ENCODE data around the gene CACYBP. TPM values are rescaled to one million over a fixed set of nuclear protein-coding genes. Genes with fewer than 3 reads are reported as not detected.

CACYBP gene
- total and polyA plus RNA-seq, 2 of the 13 experiments (the other 11 are each of a cell fraction or from before 2014, with no cell fraction given), result 18.4 to 183 TPM

GRCh38 chr1:175037416-175037815 lies 37.7 kb downstream of the CACYBP start (continued):
- no peak for TF ChIP-seq ZNF646 (CRISPR knock-in tag; IDR thresholded peaks at IDR 0.05)
- no peak for TF ChIP-seq ZNF788 (CRISPR knock-in tag; IDR thresholded peaks at IDR 0.05; ENCODE audit: borderline replicate concordance)
- TF ChIP-seq CAMTA2 (CRISPR knock-in tag; IDR thresholded peaks at IDR 0.05; ENCODE audit: borderline replicate concordance), result no peak
- no peak for TF ChIP-seq SIX1 (CRISPR knock-in tag; IDR thresholded peaks at IDR 0.05; ENCODE audit: borderline replicate concordance)
- TF ChIP-seq EP300 (IDR thresholded peaks at IDR 0.05; ENCODE audit: low read depth in 2 of 2, low read length in 2 of 2), result no peak
- TF ChIP-seq EP300 (CRISPR knock-in tag; IDR thresholded peaks at IDR 0.05; ENCODE audit: borderline replicate concordance), result no peak

- ChIA-PET POLR2A (no interaction called here), CTCF (ENCODE audit: low intra/inter-chr PET ratio, low total read pairs) (no interaction called here)
- H3K36me3 ChIP-seq (replicated peaks in 1 of 2; ENCODE audit: control insufficient read depth in 1 of 2, insufficient read depth in 2 of 2, low read length in 2 of 2), result no peaks in the 10 kb centered on the region
- ATAC-seq (peak; percentile 75), DNase-seq (ENCODE audit: low spot score) (peak; percentile 20), FAIRE-seq (no peak)
- peaks cover 14% of the 10 kb centered on the region for H3K4me1 ChIP-seq (ENCODE audit: insufficient read depth, low read length)
- no peaks in the 10 kb centered on the region for H3K27me3 ChIP-seq (ENCODE audit: control insufficient read depth in 1 of 2, insufficient read depth in 2 of 2, low read length in 2 of 2)
- intact Hi-C loops (cut with micrococcal nuclease; ENCODE audit: unreplicated experiment), result no loop called here
- H3K9ac ChIP-seq (ENCODE audit: insufficient read depth, low read depth, low read length), result no peak overlapping the region
- H4K20me1 ChIP-seq (ENCODE audit: insufficient read depth, low read length), result no peaks in the 10 kb centered on the region
- WGBS (ENCODE audit: low lambda C conversion rate), result 0% methylated on average over 4 of the region's 4 CpGs
- H3K27ac ChIP-seq (ENCODE audit: extremely low read length, insufficient read depth, low read length), result no peak overlapping the region
- BruUV-seq (replicated peaks), result no TSS peak
- H2AFZ ChIP-seq (ENCODE audit: low read length), result no peak overlapping the region
- H3K4me2 ChIP-seq (ENCODE audit: low read depth, low read length), result peak overlapping the region; percentile 57
- H3K79me2 ChIP-seq (ENCODE audit: insufficient read depth, low read length), result no peaks in the 10 kb centered on the region
- no peak overlapping the region for H3K4me3 ChIP-seq (replicated peaks in 1 of 3; ENCODE audit: insufficient read depth in 1 of 3, low read depth in 2 of 3, low read length in 3 of 3)
- H3K9me3 ChIP-seq (ENCODE audit: low read length), result no peaks in the 10 kb centered on the region
- in situ Hi-C loops (cut with HindIII; ENCODE audit: extremely low pct_ligation_motif_present, low pct_unique_long_range_greater_than_20kb), result loop anchor here (5.0 kb wide), 1 partner anchor 77 kb away; no protein-coding TSS in a partner anchor
- TF ChIP-seq ZNF143 (CRISPR knock-in tag; IDR thresholded peaks at IDR 0.05) (no peak), TP53 (CRISPR knock-in tag; conservative IDR thresholded peaks at IDR 0.05) (no peak), TRIM24 (CRISPR knock-in tag; IDR thresholded peaks at IDR 0.05) (no peak), ZNF598 (CRISPR knock-in tag; IDR thresholded peaks at IDR 0.05; ENCODE audit: borderline replicate concordance) (no peak), WIZ (CRISPR knock-in tag; IDR thresholded peaks at IDR 0.05) (no peak), ZNF563 (CRISPR knock-in tag; IDR thresholded peaks at IDR 0.05) (no peak), PATZ1 (CRISPR knock-in tag; IDR thresholded peaks at IDR 0.05) (peak; percentile 96), CREM (IDR thresholded peaks at IDR 0.05) (no peak), CREM (CRISPR knock-in tag; IDR thresholded peaks at IDR 0.05) (no peak), IKZF4 (CRISPR knock-in tag; IDR thresholded peaks at IDR 0.05; ENCODE audit: borderline replicate concordance, low read depth, not compliant biosample characterization) (no peak)
Observed at GRCh38 chr1:175040324-175040879, 40.7 kb downstream of the CACYBP start.

Data from HepG2 (cell line).